ENCODE data around the gene R3HDM2.

GRCh38 chr12:57470286-57470969 is 39.6 kb upstream of the R3HDM2 start:
- no peak for TF ChIP-seq POLR2AphosphoS5 (IDR thresholded peaks at IDR 0.05)
- no peak for TF ChIP-seq POLR2A (IDR thresholded peaks at IDR 0.05)

All from breast epithelium (tissue), 3 donors.